HG03196 (cell line): ENCODE results near the gene COX10.

Experiments
- ATAC-seq: cut with Tn5 transposase; IDR thresholded peaks from one replicate; pipeline ENCODE4 v1.9.1; 2021; ENCODE audit not compliant: unreplicated experiment

Gene COX10

DNA sequence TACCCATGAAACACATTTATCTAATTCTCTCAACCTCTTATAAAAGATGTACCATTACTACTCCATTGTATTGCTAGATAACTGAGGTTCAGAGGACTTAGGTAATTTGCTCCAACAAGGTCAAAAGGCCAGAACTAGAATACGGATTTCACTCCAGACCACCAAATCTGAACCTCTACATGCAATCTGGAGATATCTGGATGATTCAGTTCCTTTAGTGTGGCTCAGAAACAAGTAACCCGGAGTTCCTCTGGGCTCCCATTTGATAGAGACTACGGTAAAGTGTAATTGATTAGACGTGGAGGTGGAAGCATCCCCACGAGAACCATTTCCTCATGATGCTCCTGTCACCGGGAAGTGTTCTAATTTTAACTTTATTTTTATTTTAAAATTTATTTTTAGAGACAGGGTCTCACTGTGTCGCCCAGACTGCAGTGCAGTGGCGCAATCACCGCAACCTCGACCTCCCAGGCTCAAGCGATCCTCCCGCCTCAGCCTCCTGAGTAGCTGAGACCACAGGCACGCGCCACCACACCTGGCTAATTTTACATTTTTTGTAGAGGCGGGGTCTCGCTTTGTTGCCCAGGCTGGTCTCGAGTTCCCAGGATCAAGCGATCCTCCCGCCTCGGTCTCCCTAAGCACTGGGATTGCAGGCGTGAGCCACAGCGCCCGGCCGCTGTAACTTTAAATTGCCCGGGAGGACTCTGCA lies 608 bp upstream of the COX10 start:
- ATAC-seq: peak; percentile 5

DNA sequence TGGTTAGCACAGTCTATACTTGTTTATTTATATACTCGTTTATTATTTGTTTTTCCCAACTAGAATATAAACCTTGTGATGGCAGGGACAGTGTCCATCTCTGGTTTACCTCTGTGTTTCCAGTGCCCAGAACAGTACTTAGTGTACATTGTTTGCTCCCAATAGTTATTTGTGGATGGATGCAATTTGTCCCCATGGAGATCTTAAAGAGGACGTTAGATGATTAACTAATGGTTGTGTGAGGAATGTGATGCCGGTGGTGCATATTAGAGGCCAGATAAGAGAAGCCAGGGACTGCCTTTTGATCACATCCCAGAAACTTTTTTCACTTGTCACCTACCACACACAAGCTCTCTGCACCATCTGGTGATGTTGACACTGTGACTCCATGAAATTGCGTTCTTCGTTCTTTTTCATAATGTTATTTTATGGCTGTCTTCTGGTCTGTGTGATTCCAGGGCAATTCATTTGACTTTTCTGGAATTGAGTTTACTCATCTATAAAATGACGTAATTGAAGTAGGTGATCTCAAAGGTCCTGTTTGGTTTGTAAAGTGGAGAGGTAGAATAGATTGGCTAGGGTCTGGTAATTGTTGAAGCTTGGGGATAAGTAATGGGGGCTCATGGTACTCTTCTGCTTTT lies 1.2 kb downstream of the COX10 start:
- no peak for ATAC-seq

DNA sequence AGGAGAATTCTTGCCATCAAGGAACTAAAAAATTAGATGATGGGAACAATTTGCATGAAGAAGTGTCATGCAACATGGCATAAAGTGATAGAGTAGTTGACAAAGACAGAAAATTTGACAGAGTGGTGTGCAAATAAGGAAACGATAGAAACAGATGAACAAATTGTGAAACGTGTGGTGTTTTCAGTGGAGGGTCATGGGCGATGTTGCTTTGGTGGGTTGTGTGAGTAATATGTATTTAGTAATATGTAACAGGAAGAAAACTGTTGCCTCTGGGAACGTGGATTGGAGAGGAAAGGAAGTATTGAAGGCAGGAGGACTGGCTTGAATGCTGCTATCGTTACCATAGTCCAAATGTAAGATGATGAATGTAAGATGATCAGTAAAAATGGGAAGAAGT lies 3.6 kb downstream of the COX10 start:
- no peak for ATAC-seq

DNA sequence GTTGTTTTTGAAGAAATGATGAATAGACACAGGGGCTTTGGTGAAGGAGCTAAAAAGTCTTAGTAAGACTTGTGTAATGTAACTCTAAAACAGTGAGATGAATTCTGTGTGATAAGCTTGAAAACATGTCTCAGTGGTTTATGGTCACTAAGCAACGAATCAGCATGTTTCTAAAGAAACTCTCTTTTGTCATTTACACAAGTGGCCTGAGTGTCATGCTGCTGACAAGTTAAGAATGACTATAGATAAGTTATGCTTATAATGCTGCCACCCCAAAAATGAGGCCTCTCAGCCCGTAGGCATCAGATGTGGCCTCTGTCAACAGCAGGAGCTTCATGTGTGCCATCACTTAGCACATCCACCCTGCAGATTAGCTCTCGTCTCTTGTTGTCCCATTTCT lies 8.7 kb downstream of the COX10 start:
- ATAC-seq: no peak

DNA sequence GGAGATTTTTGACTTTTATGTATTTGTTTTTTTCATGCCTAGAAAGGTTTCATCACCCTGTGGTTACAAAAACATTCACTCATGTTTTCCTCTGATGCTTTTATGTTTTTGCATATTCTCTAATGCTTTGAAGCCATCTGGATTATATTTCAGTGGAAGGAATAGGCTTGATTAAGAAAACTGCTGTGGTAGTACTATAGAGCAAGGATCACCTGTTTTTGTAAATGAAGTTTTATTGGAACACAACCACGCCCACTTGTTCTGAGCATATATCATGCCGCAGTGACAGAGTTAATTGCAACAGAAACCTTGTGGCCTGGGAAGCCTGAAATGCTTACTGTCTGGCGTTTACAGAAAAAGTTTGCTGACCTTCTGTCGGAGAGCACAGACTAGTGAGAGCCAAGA lies 11.5 kb downstream of the COX10 start:
- no peak for ATAC-seq

DNA sequence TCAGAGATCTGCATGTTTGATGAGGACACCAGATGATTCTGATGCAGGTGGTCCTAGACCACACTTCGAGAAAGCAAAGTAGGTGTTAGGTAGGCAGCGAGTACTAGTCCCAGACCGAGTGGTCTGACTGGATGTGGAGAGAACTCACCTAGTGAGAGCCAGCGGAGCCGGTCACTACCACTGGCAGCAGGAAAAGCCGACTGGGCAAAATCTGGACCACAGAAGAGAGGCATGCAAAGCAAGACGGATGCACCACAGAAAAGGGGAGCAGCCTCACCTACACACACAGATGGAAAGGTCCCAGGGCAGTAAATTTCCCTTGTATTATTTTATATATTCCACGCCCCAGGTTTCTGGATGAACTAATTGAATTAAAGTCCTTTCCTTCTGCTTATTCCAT lies 13.5 kb downstream of the COX10 start:
- ATAC-seq: no peak

DNA sequence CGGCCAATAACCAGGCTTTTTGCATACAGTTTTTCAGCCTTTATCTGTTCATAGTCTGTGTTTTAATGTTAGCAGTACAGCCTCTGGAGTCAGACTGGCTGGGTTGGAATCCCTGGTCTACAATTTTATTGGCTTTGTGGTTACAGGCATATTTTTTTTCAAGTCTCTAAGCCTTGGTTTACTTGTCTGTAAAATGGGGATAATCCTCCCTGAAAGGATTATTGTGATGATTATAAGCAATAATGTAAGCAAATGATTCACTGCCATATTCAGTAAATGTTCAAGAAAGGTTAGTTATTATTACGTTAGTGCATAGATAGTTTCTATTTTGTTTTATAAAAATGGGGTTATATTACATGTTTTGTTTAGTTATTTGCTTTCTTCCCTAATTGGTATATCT lies 15.7 kb downstream of the COX10 start:
- ATAC-seq: no peak

DNA sequence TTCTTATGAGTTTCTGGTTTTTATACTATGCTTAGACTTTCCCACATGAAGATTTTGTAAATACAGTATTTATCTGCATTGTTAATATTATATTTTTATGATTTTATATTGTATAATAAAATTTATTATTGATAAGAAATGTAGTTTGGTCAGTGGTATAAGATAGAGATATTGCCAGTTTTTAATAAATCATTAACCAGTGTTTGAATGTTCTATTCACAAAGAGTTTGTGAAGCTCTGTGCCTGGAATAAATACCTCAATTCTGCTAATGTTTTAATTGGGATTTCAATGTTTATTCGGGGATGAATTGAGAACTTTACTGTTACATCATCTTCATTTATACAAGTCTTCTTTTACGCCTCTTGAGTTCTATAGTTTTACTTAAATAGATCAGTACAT lies 16.9 kb downstream of the COX10 start:
- no peak for ATAC-seq

DNA sequence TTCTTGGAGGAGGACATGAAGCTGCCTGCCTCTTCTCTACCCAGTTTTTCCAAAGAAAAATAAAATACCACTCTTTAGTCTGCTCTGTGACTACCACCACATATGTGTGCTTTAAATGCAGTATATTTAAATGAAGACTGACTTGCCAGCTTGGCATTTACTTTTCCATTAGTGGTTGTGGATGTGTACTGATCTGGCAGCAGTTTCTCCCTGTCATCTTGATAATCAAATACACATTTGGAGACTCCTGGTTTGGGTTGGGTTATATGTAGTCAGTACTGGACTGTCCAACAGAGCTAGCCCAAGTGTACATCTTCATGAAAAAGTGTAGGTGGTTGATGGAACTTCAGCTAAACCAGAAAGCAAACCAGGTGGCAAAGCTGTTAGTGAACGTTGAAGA lies 19.9 kb downstream of the COX10 start:
- ATAC-seq: no peak

DNA sequence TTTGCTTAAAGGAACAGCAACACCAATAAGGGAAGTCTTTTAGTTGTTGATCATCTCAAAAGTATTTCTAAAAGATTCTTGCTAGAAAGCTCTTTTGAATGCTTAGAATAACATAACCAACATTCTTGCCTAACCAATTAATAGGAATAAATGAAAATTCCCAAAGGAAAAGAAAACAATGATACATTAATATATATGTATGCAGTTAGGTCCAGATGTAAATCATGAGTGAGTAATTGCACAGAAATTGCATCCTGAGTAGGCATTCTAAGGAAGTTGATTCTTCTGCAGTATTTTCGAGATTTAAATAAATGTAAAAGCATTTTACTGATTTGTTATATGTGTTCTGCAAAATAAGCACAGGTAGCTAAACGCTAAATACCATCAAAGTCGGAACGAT lies 22.1 kb downstream of the COX10 start:
- no peak for ATAC-seq

DNA sequence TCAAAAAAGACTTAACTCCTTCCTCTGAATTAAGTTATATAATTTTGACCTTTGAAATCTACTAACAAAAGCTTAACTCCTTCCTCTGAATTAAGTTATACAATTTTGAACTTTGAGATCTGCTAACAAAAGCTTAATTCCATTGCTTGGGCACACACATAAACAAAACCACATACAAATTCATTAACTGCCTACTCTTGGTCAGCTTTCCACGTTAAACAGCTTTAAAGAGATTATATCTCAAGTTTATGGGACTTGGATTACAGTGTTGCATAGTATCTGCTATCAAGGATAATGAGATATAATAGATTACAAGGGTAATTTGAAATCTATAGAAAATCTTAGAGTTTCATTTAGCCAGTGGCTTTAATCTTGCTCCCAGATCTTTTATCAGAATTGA lies 23.5 kb downstream of the COX10 start:
- no peak for ATAC-seq

DNA sequence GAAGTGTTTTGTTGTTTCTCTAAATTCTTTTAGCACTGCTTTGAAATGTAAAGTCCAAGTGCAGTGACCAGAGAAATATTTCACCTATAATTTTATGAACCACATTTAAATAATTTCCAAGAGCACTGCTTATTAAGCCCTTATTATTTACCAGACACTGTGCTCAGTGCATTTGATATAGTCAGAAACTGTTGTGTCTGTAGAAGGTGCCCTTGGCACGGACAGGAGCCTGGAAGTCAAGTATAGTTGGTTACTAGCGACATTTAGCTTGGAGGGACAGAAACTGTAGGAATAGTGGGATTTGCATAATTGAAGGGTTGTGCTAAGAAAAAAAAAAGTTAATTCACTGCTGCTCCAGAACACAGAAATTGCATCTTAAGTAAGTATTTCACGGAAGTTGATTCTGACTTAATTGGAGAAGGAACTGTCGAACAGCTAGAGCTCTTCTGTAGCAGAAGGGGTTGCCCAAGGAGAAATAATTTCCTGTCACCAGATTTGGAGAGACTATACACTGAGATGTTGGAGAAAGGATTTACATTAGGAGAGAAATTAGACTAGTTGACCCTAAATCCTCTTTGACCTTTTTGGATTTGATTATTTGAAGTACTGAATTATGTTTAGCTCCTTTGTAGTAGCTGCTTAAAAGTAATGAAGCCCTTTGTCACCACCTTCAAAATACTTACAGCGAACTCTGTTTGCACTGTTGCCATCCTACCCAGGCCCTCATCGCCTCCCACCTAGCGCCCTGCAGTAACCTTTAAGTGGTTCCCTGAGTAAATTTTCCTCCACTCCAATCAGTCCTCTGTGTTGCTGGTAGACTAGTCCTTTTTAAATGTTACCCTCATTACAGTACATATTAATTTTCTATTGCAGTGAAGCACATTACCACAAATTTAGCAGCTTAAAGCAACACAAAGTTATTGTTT lies 25.6 kb downstream of the COX10 start:
- no peak for ATAC-seq

DNA sequence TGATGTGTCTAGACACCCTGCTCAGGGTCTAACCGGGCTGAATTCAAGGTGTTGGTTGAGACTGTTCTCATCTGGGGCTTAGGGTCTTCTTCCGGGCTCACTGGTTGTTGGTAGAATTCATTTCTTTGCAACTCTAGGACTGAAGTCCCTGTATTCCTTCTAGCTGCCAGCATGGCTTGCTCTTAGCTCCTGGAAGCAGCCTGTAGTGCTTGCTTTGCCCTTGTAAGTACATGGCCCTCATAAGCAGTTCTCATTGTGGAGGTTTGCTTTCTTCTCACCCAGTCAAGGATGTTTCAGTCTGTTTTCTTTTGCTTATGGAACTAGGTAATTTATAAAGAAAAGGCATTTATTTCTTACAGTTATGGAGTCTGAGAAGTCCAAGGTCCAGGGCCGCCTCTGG lies 26.3 kb downstream of the COX10 start:
- no peak for ATAC-seq

DNA sequence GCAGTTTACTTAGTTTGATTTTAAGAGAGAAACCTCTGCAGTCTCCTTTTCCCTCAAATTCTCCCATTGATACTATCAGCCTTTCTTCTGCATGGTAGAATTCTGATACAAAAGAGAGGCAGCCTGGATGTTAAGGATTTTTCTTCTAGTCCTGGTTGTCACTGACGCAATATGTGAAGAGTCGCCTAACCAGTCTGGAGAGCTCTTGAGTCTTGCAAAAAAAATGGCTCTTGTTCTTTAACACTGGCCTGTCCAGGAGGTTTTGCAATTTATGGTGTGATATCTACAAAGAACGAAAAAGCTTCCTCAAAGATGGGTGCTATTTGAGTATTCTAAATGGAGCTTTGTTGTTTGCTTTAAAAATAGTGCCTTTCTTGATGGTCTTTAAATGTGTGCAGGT lies 28.9 kb downstream of the COX10 start:
- no peak for ATAC-seq

DNA sequence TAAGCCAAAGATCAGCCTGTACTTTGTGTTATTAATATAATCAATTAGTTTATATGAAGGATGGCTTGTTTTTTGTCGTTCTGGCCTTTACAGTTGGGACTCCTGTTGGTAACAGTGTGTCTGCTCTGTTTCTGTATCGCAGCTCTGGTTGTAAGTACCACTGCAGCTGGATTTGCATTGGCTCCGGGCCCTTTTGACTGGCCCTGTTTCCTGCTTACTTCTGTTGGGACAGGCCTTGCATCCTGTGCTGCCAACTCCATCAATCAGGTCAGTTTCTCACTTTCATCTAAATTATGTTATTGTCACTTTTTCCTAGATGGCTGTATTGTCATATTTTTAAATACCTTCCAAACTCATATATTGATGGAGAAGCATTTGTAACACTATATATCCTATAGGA lies 32.7 kb downstream of the COX10 start:
- no peak for ATAC-seq

DNA sequence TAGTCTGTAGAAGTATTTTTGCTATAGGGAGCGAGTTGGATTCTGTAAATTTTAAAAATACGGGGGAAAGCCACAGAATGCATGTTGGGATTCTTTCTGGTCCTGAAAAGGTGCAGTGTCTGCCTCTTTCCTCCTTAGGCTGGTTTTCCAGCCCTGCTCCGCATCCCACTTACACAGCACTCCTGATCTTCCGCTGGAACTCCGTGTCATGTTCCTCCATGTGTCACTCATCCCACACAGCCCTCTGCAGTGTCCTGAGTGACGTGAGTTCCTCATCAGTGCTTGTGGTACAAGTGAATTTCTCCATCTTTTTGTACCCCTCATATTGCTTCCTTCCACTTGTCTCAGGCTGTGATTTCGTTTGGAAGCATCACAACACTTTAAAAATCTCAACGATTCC lies 34.5 kb downstream of the COX10 start:
- no peak for ATAC-seq

DNA sequence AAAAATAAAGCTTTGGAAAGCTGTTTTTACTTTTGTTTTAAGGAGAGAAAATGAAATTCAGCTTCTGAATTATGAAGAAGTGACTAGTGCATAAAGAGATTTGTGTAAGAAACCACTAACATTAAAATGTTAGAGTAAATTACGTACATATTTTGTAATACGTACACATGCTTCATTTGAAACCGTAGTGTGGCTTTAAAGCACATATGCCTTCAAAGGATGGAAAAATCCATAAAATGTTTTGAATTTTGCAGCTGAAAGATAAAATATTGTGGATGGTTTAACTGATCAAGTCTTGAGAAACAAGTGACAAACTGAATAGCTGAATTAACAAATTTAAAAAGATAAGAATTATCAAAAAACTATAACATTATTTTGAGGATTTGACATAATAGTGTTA lies 35.4 kb downstream of the COX10 start:
- ATAC-seq: no peak

DNA sequence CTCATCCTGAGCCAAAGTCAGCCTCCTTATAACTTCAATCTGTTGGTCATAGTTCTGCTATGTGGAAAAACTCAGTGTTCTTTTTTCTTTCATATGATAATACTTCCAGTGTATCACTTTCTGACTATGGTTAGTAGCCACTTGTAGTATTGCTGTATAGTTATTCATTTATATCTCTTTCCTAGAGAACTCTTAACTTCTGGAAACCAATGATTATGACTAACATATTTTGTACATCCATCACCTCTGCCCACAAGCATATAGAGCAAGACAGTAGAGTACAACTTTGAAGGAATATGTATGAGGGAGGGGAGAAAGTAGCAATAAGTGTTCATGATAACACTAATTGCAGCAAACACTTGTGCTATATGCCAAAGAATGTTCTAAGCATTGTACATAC lies 38.6 kb downstream of the COX10 start:
- ATAC-seq: no peak

DNA sequence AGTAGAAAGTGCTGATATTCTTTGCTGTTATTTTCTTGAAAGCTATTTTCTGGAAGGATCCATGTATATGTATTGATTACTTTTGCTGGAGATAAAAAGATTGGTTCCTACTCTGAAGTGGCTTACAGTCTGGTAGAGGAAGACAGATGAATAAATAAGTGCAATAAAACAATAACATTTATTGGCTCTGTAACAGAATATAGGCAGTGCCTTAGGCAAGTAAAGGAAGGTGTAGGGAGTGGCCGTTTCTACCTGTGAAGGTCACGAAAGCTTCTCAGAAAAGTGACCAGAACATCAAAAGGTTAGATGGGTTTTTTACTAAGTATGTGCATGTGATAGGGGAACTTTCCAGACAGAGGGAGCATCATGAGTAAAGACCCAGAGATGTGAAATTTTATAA lies 43.1 kb downstream of the COX10 start:
- ATAC-seq: no peak

DNA sequence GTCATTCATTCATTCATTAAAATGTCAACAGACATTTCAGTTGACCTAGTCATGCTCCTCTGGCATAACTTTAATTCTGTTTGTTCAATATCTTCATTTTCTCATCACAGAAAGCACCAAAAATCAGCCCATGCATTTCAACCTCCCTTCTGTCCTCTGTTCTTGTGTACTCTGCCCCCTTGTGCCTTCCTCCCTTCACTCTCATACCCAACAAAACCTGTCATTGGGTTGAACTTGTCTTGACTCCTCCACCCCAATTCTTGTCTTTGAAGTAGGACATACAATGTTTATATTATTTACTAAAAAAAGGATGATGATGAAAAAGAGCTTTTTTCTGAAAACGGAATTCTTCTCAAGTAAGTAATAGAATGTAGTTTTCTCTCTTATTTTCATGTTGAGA lies 43.8 kb downstream of the COX10 start:
- ATAC-seq: no peak

DNA sequence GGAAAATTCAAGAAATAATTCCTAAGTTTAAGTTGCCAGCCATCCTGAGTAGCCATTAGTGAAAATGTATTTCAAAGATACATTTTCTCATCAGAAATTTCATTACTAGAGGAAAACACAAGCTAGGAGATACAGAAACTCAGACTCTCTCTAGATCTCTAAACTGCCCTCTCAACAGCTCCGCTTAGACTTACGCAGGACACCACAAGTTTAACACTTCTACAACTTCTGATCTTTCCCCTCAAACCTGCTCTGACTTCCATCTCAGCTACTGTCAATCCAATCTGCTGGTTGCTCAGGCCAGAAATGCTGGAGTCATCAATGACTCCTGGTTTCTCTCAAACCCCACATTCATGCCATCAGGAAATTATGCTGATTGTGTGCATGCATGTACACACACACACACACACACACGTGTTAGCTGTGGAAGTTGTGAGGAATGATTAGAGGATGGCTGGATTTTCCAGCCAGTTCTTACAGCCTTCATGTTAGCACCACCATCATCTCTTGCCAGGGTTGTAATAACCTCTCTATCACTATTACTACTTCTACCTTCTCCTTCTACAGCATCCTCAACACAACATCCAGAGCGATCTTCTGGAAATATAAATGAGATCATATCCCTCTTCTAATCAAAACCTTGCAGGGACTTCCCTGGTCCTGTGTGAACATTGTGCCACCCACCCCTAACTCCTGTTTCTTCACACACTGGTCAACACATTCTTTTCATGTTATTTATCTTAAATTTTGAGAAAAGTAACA lies 47.1 kb downstream of the COX10 start:
- no peak for ATAC-seq
